NCI-H446 (cell line): ENCODE results near the gene GGTA1.
A peak's percentile ranks its signal among the peaks of the same experiment; 100 is the strongest.
"Not testable (repeated sequence)": the region's sequence is repeated elsewhere in the genome, so short reads cannot be mapped to it uniquely, and the experiment has no call there.

Experiments
- DNase-seq, 2 experiments: peaks; one replicate each; lab custom pipeline; 2025; lab: John Stamatoyannopoulos, UW

GGTA1 gene

GRCh38 chr9:121499427-121500164, at the start of gene GGTA1:
TSS of gene GGTA1 (minus strand) at chr9:121499844. CDS start at chr9:121467922, 31,922 bp downstream.
- peak in 1 of 2 experiments; percentile 21 for DNase-seq

DNA sequence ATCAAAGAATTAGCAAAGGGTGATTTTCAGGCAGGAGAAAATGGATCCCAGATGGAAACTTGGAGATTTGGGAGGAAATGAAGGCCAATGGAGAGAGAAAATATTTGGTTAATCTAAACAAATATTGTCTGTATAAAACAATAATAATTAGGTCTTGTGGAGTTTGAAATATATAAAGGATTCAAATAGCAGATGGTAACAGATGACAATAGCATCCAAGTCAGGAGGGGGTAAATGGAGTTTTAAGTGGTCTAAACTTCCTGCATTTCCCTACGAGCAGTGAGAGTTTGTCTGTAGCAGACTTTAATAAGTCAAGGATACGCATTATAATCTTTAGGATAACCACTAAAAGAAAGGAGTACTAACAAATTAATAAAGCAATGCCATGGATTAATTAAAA, 49.0 kb upstream of the GGTA1 start:
- no peak for DNase-seq

GRCh38 chr9:121545875-121546423, 46.3 kb upstream of the GGTA1 start:
- peak; percentile 54 to 90 for DNase-seq

GRCh38 chr9:121545150-121545874, 45.7 kb upstream of the GGTA1 start:
- no peak for DNase-seq

DNA sequence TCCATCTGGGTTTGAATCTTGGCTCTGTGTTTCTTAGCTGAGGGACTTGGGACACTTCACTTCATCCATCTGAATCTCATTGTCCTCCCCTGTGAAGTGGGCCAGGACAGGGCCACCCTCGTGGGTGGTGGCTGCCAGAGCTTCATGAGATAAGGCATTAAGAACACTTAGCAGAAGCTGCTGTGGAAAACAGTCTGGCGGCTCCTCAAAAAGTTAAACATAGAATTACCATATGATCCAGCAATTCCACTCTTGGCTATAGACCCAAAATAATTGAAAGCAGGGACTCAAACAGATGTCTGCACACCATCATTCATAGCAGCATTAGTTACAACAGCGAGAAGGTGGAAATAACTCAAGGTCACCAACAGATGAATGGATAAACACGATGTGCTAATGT, 42.4 kb upstream of the GGTA1 start:
- no peak for DNase-seq

DNA sequence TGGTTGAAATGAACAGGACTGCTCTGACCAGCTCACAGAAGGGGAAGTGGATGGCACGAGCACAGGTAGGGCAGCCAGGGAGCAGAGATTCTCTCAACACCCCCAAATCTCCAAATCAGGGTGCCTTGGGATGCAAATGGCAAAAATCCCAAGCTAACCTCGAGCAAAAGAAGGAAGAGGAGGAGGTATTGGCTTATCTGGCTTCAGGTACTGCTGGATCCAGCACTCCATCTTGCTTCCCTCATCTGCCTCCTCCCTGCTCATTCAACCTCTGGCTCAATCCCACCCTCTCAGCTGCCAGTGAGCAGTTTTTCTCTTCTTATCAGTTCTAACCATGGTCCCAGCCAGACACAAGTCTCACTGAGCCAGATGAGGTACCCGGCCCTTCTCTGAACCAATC, 41.6 kb upstream of the GGTA1 start:
- DNase-seq, result no peak

- no peak for DNase-seq
Observed at GRCh38 chr9:121538221-121538620, 38.6 kb upstream of the GGTA1 start.

DNA sequence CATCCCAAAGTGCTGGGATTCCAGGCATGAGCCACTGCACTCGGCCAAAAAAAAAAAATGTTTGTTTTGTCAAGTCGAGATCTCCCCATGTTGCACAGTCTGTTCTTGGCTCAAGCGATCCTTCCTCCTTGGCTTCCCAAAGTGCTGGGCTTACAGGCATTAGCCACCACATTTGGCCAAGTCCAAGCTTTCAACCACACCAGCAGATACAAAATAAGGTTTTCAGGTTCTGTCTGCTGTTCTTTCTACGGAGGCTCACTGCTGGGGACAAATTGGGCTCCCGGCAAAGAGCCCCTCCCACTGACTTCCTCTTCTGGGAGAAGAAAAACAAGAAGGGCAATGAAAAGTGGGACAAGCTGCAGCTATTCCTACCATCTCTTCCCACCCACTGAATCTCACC, 37.6 kb upstream of the GGTA1 start:
- DNase-seq, result no peak

GRCh38 chr9:121532881-121533280, 33.2 kb upstream of the GGTA1 start:
- DNase-seq, result no peak

- peak; percentile 18 to 66 for DNase-seq
Observed at GRCh38 chr9:121529237-121529987, 29.8 kb upstream of the GGTA1 start.

- DNase-seq, result no peak
Observed at GRCh38 chr9:121528642-121529041, 29.0 kb upstream of the GGTA1 start.

DNA sequence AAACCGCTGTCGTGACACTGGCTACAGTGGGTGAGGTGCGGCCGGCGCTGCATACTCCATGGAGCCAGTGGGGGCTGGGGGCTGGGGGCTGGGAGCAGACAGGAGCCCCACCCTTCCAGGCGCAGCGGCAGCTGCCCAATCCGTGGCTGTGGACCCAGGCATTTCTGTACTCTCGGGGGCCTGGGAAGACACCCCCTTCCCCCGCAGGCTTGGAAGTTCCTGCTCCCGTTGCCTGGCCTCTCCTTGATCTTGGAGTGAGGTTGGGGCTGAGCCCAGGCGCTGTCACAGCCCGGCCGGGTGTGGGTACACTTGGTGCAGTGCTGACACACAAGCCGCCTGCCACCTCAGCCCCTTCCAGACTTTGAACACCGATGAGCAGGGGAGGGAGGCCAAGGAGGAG, 27.7 kb upstream of the GGTA1 start:
- DNase-seq, result no peak

GRCh38 chr9:121519688-121520087, 20.0 kb upstream of the GGTA1 start:
- not testable (repeated sequence) for DNase-seq

DNA sequence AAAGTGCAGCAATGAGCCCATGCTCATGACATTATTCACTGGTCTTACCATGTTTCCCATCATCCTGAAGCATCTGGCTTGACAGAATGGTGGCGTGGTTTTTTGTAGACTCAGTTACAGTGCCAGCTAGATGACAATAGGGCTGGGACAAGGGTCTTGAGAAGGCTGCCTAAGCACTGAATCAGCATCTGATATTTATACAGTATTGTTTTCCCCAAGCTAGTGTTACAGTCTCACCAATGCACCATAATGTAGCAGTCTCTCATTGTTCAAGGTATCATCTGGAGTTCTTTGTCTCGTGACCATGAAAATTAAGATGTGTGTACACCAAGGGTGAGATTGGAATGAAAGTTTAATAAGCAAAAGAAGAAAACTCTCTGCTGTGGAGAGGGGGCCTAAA, 19.0 kb upstream of the GGTA1 start:
- no peak for DNase-seq

DNA sequence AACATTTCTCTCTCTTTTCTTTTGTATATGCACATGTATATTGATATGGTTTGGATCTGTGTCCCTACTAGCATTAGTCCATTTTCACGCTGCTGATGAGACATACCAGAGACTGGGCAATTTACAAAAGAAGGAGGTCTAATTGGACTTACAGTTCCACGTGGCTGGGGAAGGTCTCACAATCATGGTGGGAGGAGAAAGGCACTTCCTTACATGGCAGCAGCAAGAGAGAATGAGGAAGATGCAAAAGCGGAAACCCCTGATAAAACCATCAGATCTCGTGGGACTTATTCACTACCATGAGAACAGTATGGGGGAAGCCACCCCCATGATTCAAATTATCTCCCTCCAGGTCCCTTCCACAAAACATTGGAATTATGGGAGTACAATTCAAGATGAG, 13.5 kb upstream of the GGTA1 start:
- not testable (repeated sequence) for DNase-seq

- no peak for DNase-seq
Observed at GRCh38 chr9:121510766-121511550, 11.3 kb upstream of the GGTA1 start.

DNA sequence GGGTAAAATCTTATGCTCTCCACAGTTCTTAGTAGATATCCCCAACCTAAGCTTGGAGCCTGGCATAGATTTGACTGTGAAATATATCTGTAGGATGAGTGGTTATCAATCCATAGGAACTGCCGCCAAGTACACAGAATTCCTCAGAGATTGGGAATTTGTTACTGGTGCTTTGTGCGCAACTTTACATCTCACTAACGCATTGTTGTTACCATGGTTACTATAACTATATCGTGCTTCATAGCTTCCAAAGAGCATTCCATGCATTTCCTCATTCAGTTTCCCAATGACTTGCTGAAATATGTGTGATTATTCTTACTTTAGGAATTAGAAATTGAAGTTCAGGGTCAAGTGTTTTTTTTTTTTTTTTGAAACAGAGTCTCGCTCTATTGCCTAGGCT, 9.5 kb upstream of the GGTA1 start:
- no peak for DNase-seq

- no peak for DNase-seq
Observed at GRCh38 chr9:121508415-121508814, 8.8 kb upstream of the GGTA1 start.

- no peak for DNase-seq
Observed at GRCh38 chr9:121505903-121506735, 6.5 kb upstream of the GGTA1 start.

GRCh38 chr9:121503444-121503843, 3.8 kb upstream of the GGTA1 start:
- no peak for DNase-seq

DNA sequence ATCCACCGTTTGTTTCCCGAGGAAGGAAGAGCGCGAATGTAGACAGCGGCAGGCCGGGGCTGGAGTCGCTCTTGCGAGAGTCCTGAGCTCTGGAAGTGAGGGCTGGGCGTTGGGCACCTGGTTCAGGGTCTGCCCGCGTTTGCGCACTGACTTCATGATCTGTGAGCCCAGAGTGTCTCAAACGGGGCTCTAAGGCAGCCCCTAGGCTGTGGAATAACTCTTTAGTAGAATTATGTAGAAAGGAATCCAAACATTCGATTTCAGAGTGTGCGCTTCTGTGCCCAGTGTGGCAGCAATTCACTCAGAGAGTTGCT, 478 bp upstream of the GGTA1 start:
- no peak for DNase-seq
